D721Med (cell line): ENCODE measurements around the gene PAQR6.

Experiments
- DNase-seq: peaks from one replicate; pipeline ENCODE4 v3.0.0; 2011; ENCODE audit warnings: low spot score; ENCODE audit not compliant: insufficient read length
- FAIRE-seq: peaks from 2 replicates; lab custom pipeline; 2011; peaks lifted over from hg19 to GRCh38; lab: Jason Lieb, UNC
- TF ChIP-seq, protein P1 (sequence below): IDR thresholded peaks from 2 replicates; pipeline ENCODE4 v1.5.1; 2012; ENCODE audit warnings: mild to moderate bottlenecking, control low read depth; ENCODE audit not compliant: insufficient read depth; ENCODE audit errors: missing control alignments

The PAQR6 gene

DNA sequence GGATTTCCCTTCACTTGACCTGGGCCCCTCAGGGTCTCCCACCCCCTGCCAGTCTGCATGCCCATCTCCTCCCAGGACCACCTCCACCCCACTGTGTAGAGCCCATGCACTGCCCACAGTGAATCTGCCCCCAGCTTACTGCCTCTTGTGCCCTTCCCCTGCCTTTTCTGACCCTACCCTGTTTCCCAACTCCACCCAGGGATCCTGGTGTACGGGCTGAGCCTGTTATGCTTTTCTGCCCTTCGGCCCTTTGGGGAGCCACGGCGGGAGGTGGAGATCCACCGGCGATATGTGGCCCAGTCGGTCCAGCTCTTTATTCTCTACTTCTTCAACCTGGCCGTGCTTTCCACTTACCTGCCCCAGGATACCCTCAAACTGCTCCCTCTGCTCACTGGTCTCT is 38.2 kb upstream of the PAQR6 start:
- no peak for DNase-seq
- no peak for FAIRE-seq
- TF ChIP-seq, protein P1, sequence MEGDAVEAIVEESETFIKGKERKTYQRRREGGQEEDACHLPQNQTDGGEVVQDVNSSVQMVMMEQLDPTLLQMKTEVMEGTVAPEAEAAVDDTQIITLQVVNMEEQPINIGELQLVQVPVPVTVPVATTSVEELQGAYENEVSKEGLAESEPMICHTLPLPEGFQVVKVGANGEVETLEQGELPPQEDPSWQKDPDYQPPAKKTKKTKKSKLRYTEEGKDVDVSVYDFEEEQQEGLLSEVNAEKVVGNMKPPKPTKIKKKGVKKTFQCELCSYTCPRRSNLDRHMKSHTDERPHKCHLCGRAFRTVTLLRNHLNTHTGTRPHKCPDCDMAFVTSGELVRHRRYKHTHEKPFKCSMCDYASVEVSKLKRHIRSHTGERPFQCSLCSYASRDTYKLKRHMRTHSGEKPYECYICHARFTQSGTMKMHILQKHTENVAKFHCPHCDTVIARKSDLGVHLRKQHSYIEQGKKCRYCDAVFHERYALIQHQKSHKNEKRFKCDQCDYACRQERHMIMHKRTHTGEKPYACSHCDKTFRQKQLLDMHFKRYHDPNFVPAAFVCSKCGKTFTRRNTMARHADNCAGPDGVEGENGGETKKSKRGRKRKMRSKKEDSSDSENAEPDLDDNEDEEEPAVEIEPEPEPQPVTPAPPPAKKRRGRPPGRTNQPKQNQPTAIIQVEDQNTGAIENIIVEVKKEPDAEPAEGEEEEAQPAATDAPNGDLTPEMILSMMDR: no peak

DNA sequence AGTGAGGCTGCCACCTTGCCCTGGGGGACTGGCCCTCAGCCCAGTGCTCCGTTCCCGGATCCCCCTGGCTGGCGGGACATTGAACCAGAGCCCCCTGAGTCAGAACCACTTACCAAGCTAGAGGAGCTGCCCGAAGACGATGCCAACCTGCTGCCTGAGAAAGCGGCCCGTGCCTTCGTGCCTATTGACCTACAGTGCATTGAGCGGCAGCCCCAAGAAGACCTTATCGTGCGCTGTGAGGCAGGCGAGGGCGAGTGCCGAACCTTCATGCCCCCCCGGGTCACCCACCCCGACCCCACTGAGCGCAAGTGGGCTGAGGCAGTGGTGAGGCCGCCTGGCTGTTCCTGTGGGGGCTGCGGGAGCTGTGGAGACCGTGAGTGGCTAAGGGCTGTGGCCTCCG is 37.6 kb upstream of the PAQR6 start:
- FAIRE-seq (no peak), DNase-seq (no peak)
- TF ChIP-seq, protein P1: no peak

DNA sequence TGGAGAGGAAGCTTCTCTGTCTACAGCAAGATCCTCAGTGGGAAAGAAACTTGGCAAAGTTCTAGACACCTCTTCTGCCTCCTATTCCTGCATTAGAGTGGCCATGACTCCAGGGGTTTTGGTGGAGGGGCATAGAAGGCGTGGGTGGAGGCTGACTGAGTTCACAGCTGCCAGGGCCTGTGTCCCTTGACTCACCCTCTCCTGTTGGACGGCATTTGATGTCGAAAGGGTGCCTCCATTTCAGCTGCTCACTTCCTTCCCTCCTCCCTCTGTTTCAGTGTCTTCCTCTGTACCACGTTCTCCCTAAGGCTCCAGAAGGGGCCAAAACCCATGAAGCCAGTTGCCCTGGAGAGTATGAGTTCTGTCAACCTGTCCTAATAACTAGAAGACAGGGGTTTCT is 36.9 kb upstream of the PAQR6 start:
- DNase-seq: no peak
- TF ChIP-seq, protein P1: no peak
- no peak for FAIRE-seq

DNA sequence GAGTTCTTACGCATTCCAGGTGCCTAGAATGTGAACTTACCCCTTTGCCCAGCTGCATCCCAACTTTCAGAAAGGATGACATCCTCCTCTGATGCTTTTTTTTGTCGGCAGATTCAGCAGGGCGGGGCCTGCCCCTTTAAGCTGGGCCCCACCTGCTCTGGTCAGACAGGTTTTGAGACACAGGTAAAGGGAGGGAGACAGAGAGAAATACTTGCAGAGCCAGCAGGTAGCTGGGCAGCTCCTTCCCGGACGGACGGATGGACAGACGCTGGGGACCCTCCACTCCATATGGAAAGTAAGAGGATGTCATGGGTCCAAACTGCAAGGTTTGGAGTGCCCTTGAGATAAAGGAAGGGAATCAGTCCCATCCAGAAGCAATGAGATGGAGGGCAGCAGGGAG is 36.3 kb upstream of the PAQR6 start, which contains the start of gene TMEM79:
TSS of gene TMEM79 (plus strand) at position 214 of the 400 bp plus-strand sequence. CDS start 902 bp downstream, outside the sequence.
- FAIRE-seq (no peak), DNase-seq (no peak)
- TF ChIP-seq, protein P1: no peak

DNA sequence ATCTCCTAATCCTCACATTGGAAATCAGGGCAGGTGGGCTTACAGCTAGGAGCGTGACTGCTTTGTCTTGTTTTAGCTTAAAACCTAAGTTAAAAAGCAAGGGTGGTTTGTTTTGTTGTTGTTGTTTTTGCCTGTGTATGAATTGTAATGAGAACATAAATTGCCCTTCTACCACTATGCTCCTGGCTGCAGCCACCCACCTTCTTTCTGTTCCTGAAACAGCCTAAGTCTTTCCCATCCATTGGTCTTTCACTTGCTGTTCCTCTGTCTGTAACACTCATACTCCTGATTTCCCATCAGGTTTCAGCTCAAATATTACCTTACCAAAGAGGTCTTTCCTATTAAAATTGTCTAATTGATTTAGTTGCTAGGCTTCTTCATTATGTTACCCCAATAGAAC is 35.7 kb upstream of the PAQR6 start:
- TF ChIP-seq, protein P1: no peak
- FAIRE-seq (no peak), DNase-seq (no peak)

DNA sequence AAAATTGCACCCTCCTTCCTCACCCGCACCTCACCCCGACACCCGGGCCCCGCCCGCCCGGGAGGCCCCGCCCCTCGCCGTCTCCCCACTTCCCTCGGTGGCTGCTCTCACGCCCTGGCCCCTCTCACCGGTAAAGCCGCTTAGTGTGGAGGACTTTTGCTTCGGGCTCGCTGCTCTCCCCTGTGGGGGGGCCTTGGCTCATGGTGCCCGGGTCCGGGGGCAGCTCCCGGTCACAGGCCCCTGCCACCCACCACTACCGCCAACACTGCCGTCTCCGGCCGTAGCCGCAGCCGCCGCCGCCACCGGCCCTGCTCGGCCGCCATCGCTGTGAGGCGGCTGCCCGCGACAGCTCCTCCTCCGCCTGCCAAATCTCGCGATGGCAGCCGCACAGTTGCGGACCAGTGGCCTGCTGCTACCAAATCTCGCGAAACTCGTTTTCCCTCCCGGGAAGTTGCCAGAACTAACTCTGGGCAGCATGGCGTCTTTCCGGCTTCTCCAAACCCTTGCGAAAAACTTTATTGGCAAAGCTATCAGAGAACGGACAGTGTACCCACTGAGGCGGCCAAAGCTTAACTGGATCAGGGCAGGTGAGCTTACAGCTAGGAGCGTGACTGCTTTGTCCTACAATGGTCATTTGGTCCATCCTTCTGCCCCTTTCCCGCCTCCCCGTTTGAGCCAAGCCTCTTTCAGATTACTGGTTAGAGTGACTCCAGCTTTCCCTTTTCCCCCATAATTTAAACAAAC is 34.8 kb upstream of the PAQR6 start, which contains the start of gene SMG5:
TSS of gene SMG5 (minus strand) at position 347 of the 744 bp plus-strand sequence. CDS start at position 202, 145 bp downstream.
- TF ChIP-seq, protein P1: no peak
- FAIRE-seq (peak; percentile 69), DNase-seq (peak; percentile 76)
